HG03432 (cell line): ENCODE results near the gene KISS1R.
A peak's percentile ranks its signal among the peaks of the same experiment; 100 is the strongest.
"Not testable (repeated sequence)": the region's sequence is repeated elsewhere in the genome, so short reads cannot be mapped to it uniquely, and the experiment has no call there.

Experiments
- ATAC-seq: cut with Tn5 transposase; IDR thresholded peaks from one replicate; pipeline ENCODE4 v1.9.1; 2021; ENCODE audit warnings: mild to moderate bottlenecking, moderate library complexity; ENCODE audit not compliant: unreplicated experiment

Gene KISS1R

GRCh38 chr19:952049-952679, 35.0 kb downstream of the KISS1R start:
- no peak for ATAC-seq

- no peak for ATAC-seq
Observed at GRCh38 chr19:952680-953444, 35.7 kb downstream of the KISS1R start.

GRCh38 chr19:953445-954271, 36.5 kb downstream of the KISS1R start:
- no peak for ATAC-seq

- ATAC-seq, result no peak
Observed at GRCh38 chr19:954272-954671, 37.1 kb downstream of the KISS1R start.

GRCh38 chr19:954672-955494, 37.8 kb downstream of the KISS1R start:
- peak; percentile 56 for ATAC-seq

- ATAC-seq, result no peak
Observed at GRCh38 chr19:955803-956765, 39.0 kb downstream of the KISS1R start.

GRCh38 chr19:956766-957440, 39.8 kb downstream of the KISS1R start:
- no peak for ATAC-seq

GRCh38 chr19:957578-957977, 40.4 kb downstream of the KISS1R start:
- ATAC-seq, result not testable (repeated sequence)

GRCh38 chr19:958967-959855, 42.1 kb downstream of the KISS1R start:
- no peak for ATAC-seq

GRCh38 chr19:960020-960419, 42.9 kb downstream of the KISS1R start:
- no peak for ATAC-seq

GRCh38 chr19:960601-960938, 43.4 kb downstream of the KISS1R start:
- ATAC-seq, result no peak

- ATAC-seq, result no peak
Observed at GRCh38 chr19:961866-962620, 44.9 kb downstream of the KISS1R start.

- ATAC-seq, result no peak
Observed at GRCh38 chr19:962683-963400, 45.7 kb downstream of the KISS1R start.

GRCh38 chr19:963486-963951, 46.4 kb downstream of the KISS1R start:
- no peak for ATAC-seq

GRCh38 chr19:964116-964520, 47.0 kb downstream of the KISS1R start:
- ATAC-seq, result no peak

- no peak for ATAC-seq
Observed at GRCh38 chr19:964761-965694, 47.9 kb downstream of the KISS1R start.
